ENCODE measurements around the gene TAGLN. TPM values are rescaled to one million over a fixed set of nuclear protein-coding genes. Genes with fewer than 3 reads are reported as not detected.

Gene TAGLN
- total and polyA plus RNA-seq, 2 donors (not counting 1 experiment from before 2014, with no cell fraction given), result 824 to 4,435 TPM

DNA sequence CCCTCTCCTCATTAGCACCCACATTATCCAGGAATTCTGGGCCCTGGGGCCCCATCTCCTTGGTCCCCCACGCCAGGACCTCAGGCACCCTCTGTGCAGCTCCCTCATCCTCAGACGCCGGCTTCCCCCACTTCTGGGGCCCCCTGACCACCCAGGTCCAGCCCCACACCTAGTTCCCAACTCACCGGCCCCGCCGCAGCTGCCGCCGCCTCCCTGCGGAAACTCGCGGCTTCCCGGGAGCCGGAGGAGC, 32.6 kb downstream of the TAGLN start, which contains the start of gene PCSK7:
PCSK7 (minus strand) TSS at position 232 of the 250 bp plus-strand sequence. CDS start 2,229 bp downstream, outside the sequence.
- Histone ChIP-seq H3K79me2 (ENCODE audit: control insufficient read depth, insufficient read depth, low read length) (peaks cover 35% of the 10 kb centered on the region), H2AFZ (ENCODE audit: low read length) (peak within 1 kb of the TSS; percentile 88)
- no peak for DNase-seq (ENCODE audit: low read depth in 2 of 2)

GRCh38 chr11:117232092-117232878, 33.1 kb downstream of the TAGLN start, which contains the start of gene RNF214:
Gene RNF214, plus strand, starts transcription at chr11:117232671. Its CDS starts 1,602 bp downstream, at chr11:117234273.
- peaks cover 2% of the 10 kb centered on the region for H3K4me1 ChIP-seq (ENCODE audit: control insufficient read depth, extremely low read depth, insufficient read depth, low read length)
- peak within 1 kb of the TSS; percentile 97 for H3K4me2 ChIP-seq (ENCODE audit: extremely low read depth, insufficient read depth, low read length)
- H3K9ac ChIP-seq (ENCODE audit: insufficient read depth, low read length), result peak within 1 kb of the TSS; percentile 86
- no peaks in the 10 kb centered on the region for H3K9me3 ChIP-seq (ENCODE audit: control insufficient read depth, insufficient read depth, low read depth, low read length)
- peaks cover 35% of the 10 kb centered on the region for H3K79me2 ChIP-seq (ENCODE audit: control insufficient read depth, insufficient read depth, low read length)
- peak within 1 kb of the TSS; percentile 88 for H2AFZ ChIP-seq (ENCODE audit: low read length)
- H3K4me3 ChIP-seq (replicated peaks in 1 of 4; ENCODE audit: control extremely low read depth in 1 of 4, insufficient read depth in 1 of 4, low read depth in 3 of 4, low read length in 4 of 4), result peak within 1 kb of the TSS; percentile 89 to 99 (median 94)
- H3K27ac ChIP-seq (ENCODE audit: insufficient read depth, low read length), result peak within 1 kb of the TSS; percentile 92
- peaks cover 14% of the 10 kb centered on the region for H3K36me3 ChIP-seq (ENCODE audit: control insufficient read depth, insufficient read depth, low read length)
- TF ChIP-seq CTCF (conservative IDR thresholded peaks at IDR 0.05 in 1 of 2, IDR thresholded peaks at IDR 0.05 in 1 of 2; ENCODE audit: low read depth in 1 of 2, low read length in 2 of 2), result peak; percentile 42 to 70
- TF ChIP-seq EZH2 (IDR thresholded peaks at IDR 0.05; ENCODE audit: low read length, missing control alignments), result no peak
- H3K27me3 ChIP-seq (ENCODE audit: control insufficient read depth, insufficient read depth, low read length), result no peaks in the 10 kb centered on the region
- no peaks in the 10 kb centered on the region for H4K20me1 ChIP-seq (ENCODE audit: control insufficient read depth, extremely low read depth, insufficient read depth, low read length)
- peak; percentile 64 for DNase-seq (ENCODE audit: low read depth in 2 of 2)

More for the DNA sequence above, 32.6 kb downstream of the TAGLN start, which contains the start of gene PCSK7:
- no peaks in the 10 kb centered on the region for H3K9me3 ChIP-seq (ENCODE audit: control insufficient read depth, insufficient read depth, low read depth, low read length)
- H3K9ac ChIP-seq (ENCODE audit: insufficient read depth, low read length), result peak within 1 kb of the TSS; percentile 86
- H3K4me2 ChIP-seq (ENCODE audit: extremely low read depth, insufficient read depth, low read length), result peak within 1 kb of the TSS; percentile 97
- peak within 1 kb of the TSS; percentile 92 for H3K27ac ChIP-seq (ENCODE audit: insufficient read depth, low read length)
- no peaks in the 10 kb centered on the region for H4K20me1 ChIP-seq (ENCODE audit: control insufficient read depth, extremely low read depth, insufficient read depth, low read length)
- peak within 1 kb of the TSS; percentile 89 to 99 (median 94) for H3K4me3 ChIP-seq (replicated peaks in 1 of 4; ENCODE audit: control extremely low read depth in 1 of 4, insufficient read depth in 1 of 4, low read depth in 3 of 4, low read length in 4 of 4)
- TF ChIP-seq CTCF (conservative IDR thresholded peaks at IDR 0.05 in 1 of 2, IDR thresholded peaks at IDR 0.05 in 1 of 2; ENCODE audit: low read depth in 1 of 2, low read length in 2 of 2) (no peak), EZH2 (IDR thresholded peaks at IDR 0.05; ENCODE audit: low read length, missing control alignments) (no peak)
- peaks cover 2% of the 10 kb centered on the region for H3K4me1 ChIP-seq (ENCODE audit: control insufficient read depth, extremely low read depth, insufficient read depth, low read length)
- no peaks in the 10 kb centered on the region for H3K27me3 ChIP-seq (ENCODE audit: control insufficient read depth, insufficient read depth, low read length)
- peaks cover 16% of the 10 kb centered on the region for H3K36me3 ChIP-seq (ENCODE audit: control insufficient read depth, insufficient read depth, low read length)

- peaks cover 13% of the 10 kb centered on the region for H3K36me3 ChIP-seq (ENCODE audit: control insufficient read depth, insufficient read depth, low read length)
- H2AFZ ChIP-seq (ENCODE audit: low read length), result no peak overlapping the region
- DNase-seq (ENCODE audit: low read depth in 2 of 2), result no peak
- H3K4me2 ChIP-seq (ENCODE audit: extremely low read depth, insufficient read depth, low read length), result peak overlapping the region; percentile 97
- H3K9ac ChIP-seq (ENCODE audit: insufficient read depth, low read length), result peak overlapping the region; percentile 66
- no peaks in the 10 kb centered on the region for H3K27me3 ChIP-seq (ENCODE audit: control insufficient read depth, insufficient read depth, low read length)
- peaks cover 2% of the 10 kb centered on the region for H3K4me1 ChIP-seq (ENCODE audit: control insufficient read depth, extremely low read depth, insufficient read depth, low read length)
- TF ChIP-seq CTCF (conservative IDR thresholded peaks at IDR 0.05 in 1 of 2, IDR thresholded peaks at IDR 0.05 in 1 of 2; ENCODE audit: low read depth in 1 of 2, low read length in 2 of 2), result no peak
- TF ChIP-seq EZH2 (IDR thresholded peaks at IDR 0.05; ENCODE audit: low read length, missing control alignments), result no peak
- H3K79me2 ChIP-seq (ENCODE audit: control insufficient read depth, insufficient read depth, low read length), result peaks cover 35% of the 10 kb centered on the region
- H4K20me1 ChIP-seq (ENCODE audit: control insufficient read depth, extremely low read depth, insufficient read depth, low read length), result no peaks in the 10 kb centered on the region
- no peaks in the 10 kb centered on the region for H3K9me3 ChIP-seq (ENCODE audit: control insufficient read depth, insufficient read depth, low read depth, low read length)
- peak overlapping the region; percentile 46 to 99 (median 72) for H3K4me3 ChIP-seq (replicated peaks in 1 of 4; ENCODE audit: control extremely low read depth in 1 of 4, insufficient read depth in 1 of 4, low read depth in 3 of 4, low read length in 4 of 4)
- H3K27ac ChIP-seq (ENCODE audit: insufficient read depth, low read length), result peak overlapping the region; percentile 38
Observed at GRCh38 chr11:117232911-117233409, 33.8 kb downstream of the TAGLN start.

Data from fibroblast of lung (primary cell).